Naive B cell (primary cell): ENCODE data around the gene SEMA5B. TPM values are rescaled to one million over a fixed set of nuclear protein-coding genes. Genes with fewer than 3 reads are reported as not detected.
A peak's percentile ranks its signal among the peaks of the same experiment; 100 is the strongest.

Experiments
- ATAC-seq, 2 donors: fragments of 150-1000 bp; cut with Tn5 transposase; 2 replicates each; pipeline ENCODE4 v1.10.0; 2021; ENCODE audit warnings: low read depth in 2 of 2, mild to moderate bottlenecking in 2 of 2, moderate library complexity in 2 of 2
- DNase-seq: peaks from one replicate; pipeline ENCODE4 v3.0.0; 2022
- H3K27ac Mint-ChIP-seq, 6 donors: one replicate each; pipeline ENCODE4 v1.8.0; 2020 to 2022; ENCODE audit warnings: mild to moderate bottlenecking in 6 of 6, mixed read lengths in 6 of 6, moderate library complexity in 5 of 6, inconsistent platforms in 2 of 6
- H3K27me3 Mint-ChIP-seq, 3 donors: one replicate each; pipeline ENCODE4 v1.8.0; 2021 to 2022; ENCODE audit warnings: mixed read lengths in 3 of 3, mild to moderate bottlenecking in 1 of 3
- H3K36me3 Mint-ChIP-seq, 2 donors: one replicate each; pipeline ENCODE4 v1.8.0; 2020 to 2022; ENCODE audit warnings: mixed read lengths in 2 of 2, inconsistent platforms in 1 of 2, mild to moderate bottlenecking in 1 of 2
- H3K4me1 Mint-ChIP-seq, 3 donors: one replicate each; pipeline ENCODE4 v1.8.0; 2020 to 2022; ENCODE audit warnings: mixed read lengths in 3 of 3, inconsistent platforms in 1 of 3, mild to moderate bottlenecking in 1 of 3, moderate library complexity in 1 of 3
- H3K4me3 Mint-ChIP-seq, 8 donors: one replicate each; pipeline ENCODE4 v1.8.0; 2020 to 2022; ENCODE audit warnings: mild to moderate bottlenecking in 8 of 8, mixed read lengths in 8 of 8, moderate library complexity in 8 of 8, inconsistent platforms in 2 of 8
- H3K9me3 Mint-ChIP-seq, 7 donors: one replicate each; pipeline ENCODE4 v1.8.0; 2020 to 2022; ENCODE audit warnings: mixed read lengths in 7 of 7, mild to moderate bottlenecking in 5 of 7, inconsistent platforms in 2 of 7, moderate library complexity in 1 of 7
- polyA plus RNA-seq, 6 donors: library from polyadenylated mRNA; unstranded; fragments of 300-500 nt; fragmentation: Illumina TruSeq; gene quantifications; one replicate each; pipeline ENCODE4 v1.2.3, GENCODE V29; 2021; ENCODE audit warnings: low read depth in 6 of 6

SEMA5B gene
- polyA plus RNA-seq, 6 donors from 2014 or later = not detected

DNA sequence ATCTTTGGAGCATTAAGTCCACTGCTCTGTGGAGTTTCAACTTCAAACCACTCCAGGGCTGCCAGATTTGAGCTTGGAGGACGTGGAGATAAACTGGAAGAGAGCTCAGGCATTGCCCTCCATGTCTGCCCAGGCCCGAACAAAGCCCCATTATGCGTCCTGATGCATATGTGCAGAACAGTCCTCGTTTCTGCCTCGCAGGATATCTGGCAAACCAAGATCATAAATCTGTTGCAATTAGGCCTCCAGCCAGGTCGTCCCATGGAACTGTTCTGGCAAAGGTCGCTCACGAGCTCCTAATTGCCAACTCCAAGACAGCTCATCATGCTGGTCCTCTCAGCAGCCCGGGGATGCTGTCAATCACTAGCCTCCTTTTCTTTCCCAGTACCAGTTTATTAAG is 91.2 kb downstream of the SEMA5B start:
- Mint-ChIP-seq H3K27me3 (peaks cover 0 to 19% (median 6%) of the 10 kb centered on the region in 3 donors), H3K27ac (no peak overlapping the region), H3K4me3 (no peak overlapping the region), H3K36me3 (no peaks in the 10 kb centered on the region), H3K9me3 (no peaks in the 10 kb centered on the region), H3K4me1 (peaks cover 0 to 7% (median 2%) of the 10 kb centered on the region in 3 donors)
- no peak for DNase-seq
- ATAC-seq = no peak

DNA sequence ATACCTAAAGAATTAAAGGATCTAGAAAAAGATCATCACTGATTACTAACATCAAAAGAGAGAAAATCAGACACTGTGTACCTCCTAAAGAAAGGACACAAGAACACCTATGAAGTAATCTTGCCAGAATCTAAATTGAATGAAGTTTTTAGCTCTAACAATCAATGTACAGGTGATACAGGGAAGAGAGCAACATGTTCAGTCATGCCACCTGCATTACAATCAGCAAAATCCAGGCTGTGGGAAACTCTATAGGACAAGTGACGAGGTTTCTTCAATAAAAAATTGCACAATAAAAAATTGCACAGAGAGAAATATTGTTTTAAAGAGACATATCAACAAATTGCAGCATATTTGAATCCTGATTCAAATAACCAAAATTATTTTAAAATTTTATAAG is 93.3 kb downstream of the SEMA5B start:
- Mint-ChIP-seq H3K36me3 (no peaks in the 10 kb centered on the region), H3K27ac (no peak overlapping the region), H3K4me1 (peaks cover 0 to 2% (median 0%) of the 10 kb centered on the region in 3 donors), H3K9me3 (no peaks in the 10 kb centered on the region), H3K27me3 (peaks cover 0 to 19% (median 6%) of the 10 kb centered on the region in 3 donors), H3K4me3 (no peak overlapping the region)
- ATAC-seq (no peak), DNase-seq (no peak)

DNA sequence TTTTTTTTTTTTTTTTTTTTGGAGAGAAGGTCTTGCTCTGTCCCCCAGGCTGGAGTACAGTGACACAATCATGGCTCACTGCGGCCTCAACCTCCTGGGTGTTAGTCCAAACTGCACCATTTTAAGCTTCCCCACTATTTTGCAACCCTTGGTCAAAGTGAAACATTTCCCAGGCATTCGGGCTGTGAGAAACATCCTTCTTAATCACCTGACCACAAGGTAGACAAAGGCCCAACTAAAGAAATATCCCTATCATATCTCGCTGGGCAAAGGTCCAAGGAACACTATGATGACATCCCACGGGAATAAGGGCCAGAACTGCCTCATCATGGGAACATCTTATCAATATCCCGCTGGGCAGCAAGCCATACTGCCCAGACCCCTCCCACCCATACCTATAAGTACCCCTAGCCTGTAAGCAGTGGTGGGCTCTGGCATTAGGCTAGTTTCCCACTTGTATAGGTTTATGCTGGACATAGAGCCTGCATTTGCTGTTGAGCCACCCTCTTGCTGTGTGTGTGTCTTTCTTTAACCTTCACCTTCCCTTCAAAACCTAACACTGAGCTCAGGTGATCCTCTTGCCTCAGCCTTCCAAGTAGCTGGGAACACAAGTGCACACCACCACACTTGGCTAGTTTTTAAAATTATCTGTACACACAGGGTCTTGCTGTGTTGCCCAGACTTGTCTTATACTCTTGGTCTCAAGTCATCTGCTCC is 95.2 kb downstream of the SEMA5B start:
- ATAC-seq (no peak), DNase-seq (no peak)
- H3K4me3 Mint-ChIP-seq = peak overlapping the region in 1 of 8 donors; percentile 55
- H3K27ac Mint-ChIP-seq = no peak overlapping the region
- no peaks in the 10 kb centered on the region for H3K36me3 Mint-ChIP-seq
- peaks cover 0 to 19% (median 9%) of the 10 kb centered on the region in 3 donors for H3K27me3 Mint-ChIP-seq
- no peaks in the 10 kb centered on the region for H3K9me3 Mint-ChIP-seq
- no peaks in the 10 kb centered on the region for H3K4me1 Mint-ChIP-seq

DNA sequence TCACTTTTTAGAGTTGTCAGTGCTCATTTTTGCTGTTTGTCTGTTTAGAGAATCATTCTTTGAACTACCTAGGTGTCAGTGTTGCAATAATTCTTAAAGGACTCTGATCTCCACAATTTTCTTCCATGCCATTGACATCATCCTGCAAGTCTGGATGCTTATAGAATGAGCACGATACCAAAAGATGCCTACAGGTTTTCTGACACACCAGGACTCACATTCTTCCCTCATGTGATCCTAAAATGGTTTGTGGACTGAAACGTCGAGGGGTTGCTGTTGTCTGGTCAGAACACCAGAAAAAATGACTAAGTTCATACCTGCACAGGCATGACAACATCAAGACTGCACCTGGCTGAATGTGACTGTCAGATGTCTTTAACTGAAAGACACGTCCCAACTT is 95.9 kb downstream of the SEMA5B start:
- Mint-ChIP-seq H3K4me3 (no peak overlapping the region), H3K9me3 (no peaks in the 10 kb centered on the region), H3K27me3 (peaks cover 0 to 18% (median 11%) of the 10 kb centered on the region in 3 donors), H3K36me3 (no peaks in the 10 kb centered on the region), H3K4me1 (no peaks in the 10 kb centered on the region), H3K27ac (no peak overlapping the region)
- ATAC-seq (no peak), DNase-seq (no peak)

DNA sequence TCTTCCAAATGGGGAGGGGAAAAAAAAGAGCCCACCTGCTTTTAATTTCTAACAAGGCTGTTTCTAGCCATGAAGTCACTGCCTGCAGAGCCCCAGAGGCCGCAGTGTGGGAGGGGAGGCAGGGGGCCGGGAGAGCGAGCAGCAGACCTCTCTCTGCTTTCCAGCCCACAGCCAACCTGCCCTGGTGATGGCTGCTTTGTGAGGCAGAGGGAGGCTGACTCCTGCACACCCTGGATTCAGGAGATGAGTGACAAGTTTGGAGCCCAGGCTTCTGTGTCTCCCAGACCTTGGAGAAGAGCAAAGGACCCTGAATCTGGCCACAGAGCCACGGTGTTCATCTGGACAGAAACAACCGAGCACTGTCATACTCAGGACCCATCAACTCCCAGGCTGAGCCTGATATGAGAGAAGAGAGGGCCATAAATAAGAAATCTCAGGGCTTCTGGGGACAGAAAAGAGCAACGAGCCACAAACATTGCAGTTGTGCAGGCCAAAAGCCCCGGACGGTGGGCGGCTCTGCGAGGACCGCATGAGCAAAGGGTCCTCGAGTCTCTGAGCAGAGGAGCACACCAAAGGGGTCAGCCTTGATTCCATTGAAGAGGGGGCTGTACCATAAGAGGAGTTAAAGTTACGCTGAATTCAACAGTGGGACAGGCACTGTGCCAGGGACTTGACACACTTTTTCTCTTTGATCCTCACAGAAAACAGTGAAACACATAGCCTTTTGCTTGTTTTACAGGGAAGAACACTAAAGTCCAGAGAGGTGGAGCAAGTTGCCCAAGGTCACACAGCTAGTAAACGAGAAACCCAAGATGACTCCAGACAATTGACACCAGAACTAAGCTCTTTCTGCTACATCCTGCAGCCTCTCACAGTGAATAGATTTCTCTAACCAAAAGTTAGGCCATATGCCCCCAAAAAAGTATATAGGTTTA is 97.2 kb downstream of the SEMA5B start:
- Mint-ChIP-seq H3K9me3 (no peaks in the 10 kb centered on the region), H3K36me3 (no peaks in the 10 kb centered on the region), H3K4me1 (no peaks in the 10 kb centered on the region), H3K27ac (peak overlapping the region in 1 of 6 donors; percentile 68), H3K4me3 (no peak overlapping the region), H3K27me3 (peaks cover 0 to 11% (median 7%) of the 10 kb centered on the region in 3 donors)
- DNase-seq (no peak), ATAC-seq (no peak)

DNA sequence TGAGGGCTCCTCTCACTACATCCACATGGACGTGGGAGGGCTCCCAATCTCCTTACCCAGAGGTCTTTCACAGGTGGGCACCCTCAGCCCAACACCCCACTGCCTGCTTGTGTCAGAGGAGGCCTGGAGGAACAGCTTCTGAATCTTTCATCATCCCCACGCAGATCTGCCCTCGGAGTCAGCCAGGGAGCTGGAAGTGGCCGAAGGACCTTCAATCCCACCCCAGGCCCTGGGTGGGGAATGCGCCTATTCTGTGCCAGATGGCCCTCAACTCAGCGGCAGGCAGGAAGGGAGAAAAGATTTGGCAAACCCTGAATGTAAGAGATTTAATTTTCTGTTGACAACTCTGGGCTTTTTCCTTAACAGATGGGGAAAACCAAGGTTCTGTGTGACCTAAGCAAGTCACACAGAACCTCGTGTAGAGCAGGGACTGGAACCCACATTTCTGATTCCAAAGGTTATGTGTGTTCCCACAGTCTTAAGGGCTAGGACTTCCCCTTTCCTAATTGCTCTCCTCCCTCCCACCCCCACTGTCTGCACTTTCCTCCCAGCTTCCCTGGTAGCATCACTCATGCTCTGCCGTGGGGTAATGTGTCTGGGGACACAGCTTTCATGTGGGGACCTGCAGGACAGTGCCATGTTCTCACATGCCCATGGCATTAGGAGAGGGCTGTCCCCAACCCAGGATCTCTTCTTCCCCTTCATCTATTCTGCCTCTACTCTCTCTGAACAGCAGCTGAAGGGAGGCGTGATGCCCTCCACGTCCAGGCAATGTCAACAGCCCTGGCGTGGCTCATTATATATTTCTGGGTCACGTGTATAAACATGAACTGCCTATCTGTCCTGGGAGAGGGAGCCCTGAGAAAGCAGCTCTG is 98.1 kb downstream of the SEMA5B start:
- Mint-ChIP-seq H3K4me3 (no peak overlapping the region), H3K9me3 (no peaks in the 10 kb centered on the region), H3K4me1 (no peaks in the 10 kb centered on the region), H3K27me3 (peaks cover 0 to 11% (median 7%) of the 10 kb centered on the region in 3 donors), H3K27ac (peak overlapping the region in 1 of 6 donors; percentile 44), H3K36me3 (no peaks in the 10 kb centered on the region)
- DNase-seq = no peak
- ATAC-seq = no peak

DNA sequence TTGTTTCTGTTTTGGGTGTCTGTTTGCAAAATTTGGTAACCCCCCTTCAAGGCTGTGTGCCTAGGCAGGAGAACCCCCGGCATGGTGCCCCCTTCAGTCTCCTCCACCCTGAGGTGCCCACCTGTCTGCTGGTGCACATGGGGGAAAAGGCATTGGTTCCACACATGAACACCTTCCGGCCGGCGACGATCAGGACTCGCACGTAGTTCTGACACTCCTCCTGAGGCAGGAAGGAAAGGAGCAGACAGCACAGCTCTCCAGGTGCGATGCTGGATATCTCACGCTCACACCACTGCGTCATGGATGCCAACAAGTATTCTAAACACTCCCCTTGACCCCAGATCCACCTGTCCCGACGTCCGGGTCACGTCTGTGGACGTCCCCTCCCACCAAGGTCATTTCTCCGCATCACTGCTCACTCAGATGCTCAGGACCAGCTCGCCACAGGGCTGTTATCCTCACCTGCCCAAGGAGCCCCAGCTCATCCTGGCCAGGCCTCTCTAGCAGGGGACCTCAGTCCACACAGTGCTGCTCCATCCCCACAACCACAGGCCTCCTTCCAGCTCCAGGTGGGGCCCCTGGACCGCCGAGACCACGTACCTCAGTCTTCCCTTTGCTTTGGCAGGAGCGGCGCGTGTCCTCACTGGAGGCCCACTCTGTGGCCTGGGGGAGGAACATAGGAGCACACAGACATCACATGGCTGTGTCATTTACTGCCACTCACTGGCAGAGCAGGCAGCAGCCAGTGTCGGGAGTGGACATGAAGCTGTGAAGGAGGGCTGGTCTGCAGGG is 99.0 kb downstream of the SEMA5B start:
- Mint-ChIP-seq H3K27me3 (peaks cover 0 to 11% (median 7%) of the 10 kb centered on the region in 3 donors), H3K36me3 (no peaks in the 10 kb centered on the region), H3K9me3 (no peaks in the 10 kb centered on the region), H3K27ac (no peak overlapping the region), H3K4me3 (no peak overlapping the region), H3K4me1 (no peaks in the 10 kb centered on the region)
- DNase-seq (no peak), ATAC-seq (no peak)

DNA sequence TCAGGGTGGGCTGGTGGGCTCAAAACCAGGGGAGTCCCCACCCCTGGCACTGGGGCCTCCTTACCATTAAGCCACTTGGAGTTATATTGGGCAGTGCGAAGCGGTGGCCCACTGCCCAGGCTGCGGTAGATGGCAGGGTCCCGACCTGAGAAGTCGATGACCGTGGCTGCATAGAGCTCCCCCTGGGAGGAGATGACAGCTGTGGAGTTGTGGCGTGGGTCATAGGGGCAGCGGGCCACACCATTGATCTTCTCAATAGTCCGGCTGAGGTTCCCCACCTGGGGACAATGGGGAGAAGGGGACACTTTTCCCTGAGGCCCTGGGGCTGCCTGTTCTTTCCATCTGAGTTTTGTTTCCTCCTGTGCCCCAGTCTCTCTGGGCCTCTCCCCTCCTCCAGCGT is 99.8 kb downstream of the SEMA5B start:
- H3K9me3 Mint-ChIP-seq = no peaks in the 10 kb centered on the region
- H3K27ac Mint-ChIP-seq = peak overlapping the region in 2 of 6 donors; percentile 7 to 39
- peaks cover 0 to 5% (median 0%) of the 10 kb centered on the region in 3 donors for H3K27me3 Mint-ChIP-seq
- H3K4me1 Mint-ChIP-seq = no peaks in the 10 kb centered on the region
- DNase-seq (no peak), ATAC-seq (no peak)
- no peak overlapping the region for H3K4me3 Mint-ChIP-seq
- no peaks in the 10 kb centered on the region for H3K36me3 Mint-ChIP-seq

DNA sequence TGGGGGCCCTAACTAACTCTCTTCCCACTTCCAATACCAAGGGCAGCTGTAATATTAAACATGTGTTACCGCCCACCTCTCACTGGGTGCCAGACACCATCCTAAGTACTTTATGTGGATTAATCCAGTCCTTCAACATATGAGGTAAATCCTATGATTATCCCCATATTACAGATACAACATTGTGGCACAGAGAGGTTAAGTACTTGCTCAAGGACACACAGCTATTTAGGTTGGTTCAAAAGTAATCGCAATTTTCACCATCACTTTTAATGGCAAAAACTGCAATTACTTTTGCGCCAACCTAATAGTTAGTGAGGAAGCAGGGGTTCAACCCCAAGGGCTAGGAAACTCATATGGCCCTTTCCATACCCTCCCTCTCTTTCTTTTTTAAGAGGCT is 100.8 kb downstream of the SEMA5B start:
- Mint-ChIP-seq H3K4me3 (no peak overlapping the region), H3K27ac (no peak overlapping the region), H3K4me1 (peaks cover 0 to 5% (median 0%) of the 10 kb centered on the region in 3 donors), H3K9me3 (no peaks in the 10 kb centered on the region), H3K27me3 (peaks cover 0 to 5% (median 0%) of the 10 kb centered on the region in 3 donors), H3K36me3 (no peaks in the 10 kb centered on the region)
- ATAC-seq (no peak), DNase-seq (no peak)

DNA sequence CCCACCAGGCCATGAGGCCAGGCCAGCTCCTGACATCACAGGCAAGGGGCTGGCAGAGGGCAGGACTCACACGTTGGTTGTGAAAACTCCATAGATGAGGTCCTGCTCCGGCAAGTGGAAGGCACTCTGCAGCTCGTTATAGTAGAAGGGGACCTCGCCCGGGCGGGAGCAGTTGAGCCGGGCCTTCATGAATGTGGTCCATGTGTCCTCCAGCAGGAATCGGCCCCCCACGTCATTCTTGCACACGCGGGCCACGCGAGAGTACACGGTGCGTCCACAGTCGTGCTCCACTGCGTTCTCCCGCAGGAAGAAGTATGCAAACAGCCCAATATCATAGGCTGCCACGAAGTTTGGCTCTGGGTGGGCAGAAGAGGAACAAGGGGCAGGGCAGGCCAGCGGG is 101.2 kb downstream of the SEMA5B start:
- Mint-ChIP-seq H3K9me3 (no peaks in the 10 kb centered on the region), H3K36me3 (no peaks in the 10 kb centered on the region), H3K27me3 (peaks cover 0 to 6% (median 0%) of the 10 kb centered on the region in 3 donors), H3K27ac (no peak overlapping the region), H3K4me1 (peaks cover 0 to 5% (median 2%) of the 10 kb centered on the region in 3 donors), H3K4me3 (peak overlapping the region in 1 of 8 donors; percentile 11)
- DNase-seq (no peak), ATAC-seq (no peak)

DNA sequence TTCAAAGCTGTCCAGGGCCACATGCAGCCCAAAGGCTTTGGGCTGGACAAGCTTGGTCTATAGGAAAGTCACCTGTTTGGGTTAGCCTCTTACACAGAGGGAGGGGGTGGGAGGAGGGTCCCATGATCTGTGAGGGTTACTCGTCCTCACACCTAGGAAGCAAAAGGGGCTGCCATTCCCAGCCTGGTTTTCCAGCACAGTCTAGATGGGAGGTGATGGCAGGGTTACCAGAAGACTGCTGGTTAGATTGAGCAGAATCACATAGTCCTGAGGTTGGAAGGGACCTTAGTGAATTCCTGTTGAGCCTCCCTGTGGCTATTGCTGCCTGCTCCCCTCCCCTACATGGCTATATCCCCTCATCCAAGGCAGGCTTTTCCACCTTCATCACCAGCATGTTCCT is 101.8 kb downstream of the SEMA5B start:
- peaks cover 0 to 5% (median 4%) of the 10 kb centered on the region in 3 donors for H3K4me1 Mint-ChIP-seq
- peaks cover 0 to 12% (median 2%) of the 10 kb centered on the region in 3 donors for H3K27me3 Mint-ChIP-seq
- H3K27ac Mint-ChIP-seq = no peak overlapping the region
- DNase-seq = no peak
- peak overlapping the region in 1 of 8 donors; percentile 9 for H3K4me3 Mint-ChIP-seq
- H3K36me3 Mint-ChIP-seq = no peaks in the 10 kb centered on the region
- no peak for ATAC-seq
- no peaks in the 10 kb centered on the region for H3K9me3 Mint-ChIP-seq

DNA sequence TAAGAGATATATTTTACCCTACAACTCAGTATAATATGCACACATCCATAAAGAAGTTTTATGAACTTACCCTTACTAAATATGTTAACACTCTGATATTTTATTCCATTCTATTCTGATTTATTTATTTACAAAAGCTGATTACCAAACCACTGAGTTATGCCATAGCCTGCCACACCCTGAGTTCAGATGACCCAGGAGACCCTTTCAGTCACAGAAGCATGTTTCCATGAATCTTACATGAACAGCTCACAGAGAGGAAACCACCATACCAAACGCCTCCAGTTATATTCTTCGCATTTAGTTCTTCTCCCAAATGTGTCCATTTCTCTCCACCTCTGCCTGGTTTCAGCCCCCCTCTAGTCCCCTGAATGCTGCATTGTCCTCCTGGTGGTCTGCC is 103.5 kb downstream of the SEMA5B start:
- Mint-ChIP-seq H3K4me1 (peaks cover 0 to 5% (median 4%) of the 10 kb centered on the region in 3 donors), H3K9me3 (no peaks in the 10 kb centered on the region), H3K36me3 (no peaks in the 10 kb centered on the region), H3K27me3 (peaks cover 0 to 22% (median 15%) of the 10 kb centered on the region in 3 donors), H3K4me3 (no peak overlapping the region), H3K27ac (no peak overlapping the region)
- ATAC-seq = no peak
- no peak for DNase-seq
